ENCODE data around the gene SEL1L3.

DNA sequence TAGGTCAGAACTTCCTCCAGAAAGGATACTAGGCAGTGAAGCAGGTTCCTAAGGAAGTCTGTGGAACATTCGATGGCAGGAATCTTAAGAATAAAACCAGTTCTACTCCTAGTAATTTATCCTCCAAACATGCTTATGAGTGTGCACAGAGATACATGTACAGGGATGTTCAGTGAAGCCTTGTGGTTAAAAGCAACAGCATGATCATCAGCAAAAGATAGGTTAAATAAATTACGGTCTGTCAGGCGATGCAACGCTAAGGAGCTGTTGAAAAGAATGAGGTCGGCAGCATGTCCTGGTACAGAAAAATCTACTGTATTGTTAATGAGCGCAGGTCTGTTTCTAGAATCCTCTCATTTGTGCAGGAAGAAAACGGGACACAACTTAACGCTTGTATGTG, 23.6 kb downstream of the SEL1L3 start:
- TF ChIP-seq POLR2A (IDR thresholded peaks at IDR 0.05) = no peak
- TF ChIP-seq, protein P1, sequence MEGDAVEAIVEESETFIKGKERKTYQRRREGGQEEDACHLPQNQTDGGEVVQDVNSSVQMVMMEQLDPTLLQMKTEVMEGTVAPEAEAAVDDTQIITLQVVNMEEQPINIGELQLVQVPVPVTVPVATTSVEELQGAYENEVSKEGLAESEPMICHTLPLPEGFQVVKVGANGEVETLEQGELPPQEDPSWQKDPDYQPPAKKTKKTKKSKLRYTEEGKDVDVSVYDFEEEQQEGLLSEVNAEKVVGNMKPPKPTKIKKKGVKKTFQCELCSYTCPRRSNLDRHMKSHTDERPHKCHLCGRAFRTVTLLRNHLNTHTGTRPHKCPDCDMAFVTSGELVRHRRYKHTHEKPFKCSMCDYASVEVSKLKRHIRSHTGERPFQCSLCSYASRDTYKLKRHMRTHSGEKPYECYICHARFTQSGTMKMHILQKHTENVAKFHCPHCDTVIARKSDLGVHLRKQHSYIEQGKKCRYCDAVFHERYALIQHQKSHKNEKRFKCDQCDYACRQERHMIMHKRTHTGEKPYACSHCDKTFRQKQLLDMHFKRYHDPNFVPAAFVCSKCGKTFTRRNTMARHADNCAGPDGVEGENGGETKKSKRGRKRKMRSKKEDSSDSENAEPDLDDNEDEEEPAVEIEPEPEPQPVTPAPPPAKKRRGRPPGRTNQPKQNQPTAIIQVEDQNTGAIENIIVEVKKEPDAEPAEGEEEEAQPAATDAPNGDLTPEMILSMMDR (IDR thresholded peaks at IDR 0.05) = no peak
